Stimulated activated CD4-positive, alpha-beta T cell treated with anti-CD3 and anti-CD28 coated beads, Interleukin-4, amount 100 ng/mL, for 1 hour (primary cell): Measurements from ENCODE around the gene INHBC.
"Not testable (repeated sequence)": the region's sequence is repeated elsewhere in the genome, so short reads cannot be mapped to it uniquely, and the experiment has no call there.

ENCODE experiments used
- DNase-seq: peaks from one replicate; pipeline ENCODE4 v3.0.0-alpha.2; 2020

Gene INHBC

GRCh38 chr12:57487597-57488401 lies 53.2 kb downstream of the INHBC start, which contains the start of gene MARS1:
TSS of gene MARS1 (plus strand) at chr12:57488068. CDS start at chr12:57488091, 23 bp downstream.
- DNase-seq = peak; percentile 91

GRCh38 chr12:57488402-57489156 lies 54.0 kb downstream of the INHBC start:
- DNase-seq = no peak

GRCh38 chr12:57489157-57489641 lies 54.6 kb downstream of the INHBC start:
- DNase-seq = no peak

GRCh38 chr12:57490126-57490525 lies 55.5 kb downstream of the INHBC start:
- DNase-seq = no peak

DNA sequence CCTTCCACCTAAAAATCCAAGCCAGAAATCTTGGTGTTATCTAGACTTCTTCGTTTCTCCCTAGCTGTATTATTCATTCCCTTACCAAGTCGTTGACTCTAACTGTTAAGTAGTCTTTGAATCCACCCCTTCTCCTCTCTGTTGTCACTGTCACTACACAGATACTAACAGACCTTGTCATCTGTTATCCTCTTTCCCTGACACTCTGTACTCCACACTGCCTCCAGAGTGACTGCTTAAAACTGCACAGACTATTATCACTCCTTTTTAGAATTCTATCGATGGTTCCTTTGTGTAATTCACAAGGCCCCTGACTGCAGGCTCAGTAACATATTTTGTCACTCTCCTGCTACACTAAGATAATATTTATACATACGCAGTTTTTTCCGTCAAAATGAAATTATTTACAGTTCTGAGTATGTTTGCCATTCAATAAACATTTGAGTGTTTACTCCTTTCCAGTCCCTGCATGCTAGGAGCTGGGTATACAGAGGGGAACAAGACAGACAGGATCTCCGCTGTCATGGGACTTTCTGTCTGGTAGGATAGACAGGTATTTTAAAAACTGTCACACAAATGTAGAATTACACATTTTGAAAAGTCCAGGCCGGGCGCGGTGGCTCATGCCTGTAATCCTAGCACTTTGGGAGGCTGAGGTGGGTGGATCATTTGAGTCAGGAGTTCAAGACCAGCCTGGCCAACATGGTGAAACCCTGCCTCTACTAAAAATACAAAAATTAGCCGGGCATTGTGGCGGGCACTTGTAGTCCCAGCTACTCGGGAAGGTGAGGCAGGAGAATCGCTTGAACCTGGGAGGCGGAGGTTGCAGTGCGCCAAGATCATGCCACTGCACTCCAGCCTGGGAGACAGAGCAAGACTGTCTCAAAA lies 57.1 kb downstream of the INHBC start:
- DNase-seq = no peak

DNA sequence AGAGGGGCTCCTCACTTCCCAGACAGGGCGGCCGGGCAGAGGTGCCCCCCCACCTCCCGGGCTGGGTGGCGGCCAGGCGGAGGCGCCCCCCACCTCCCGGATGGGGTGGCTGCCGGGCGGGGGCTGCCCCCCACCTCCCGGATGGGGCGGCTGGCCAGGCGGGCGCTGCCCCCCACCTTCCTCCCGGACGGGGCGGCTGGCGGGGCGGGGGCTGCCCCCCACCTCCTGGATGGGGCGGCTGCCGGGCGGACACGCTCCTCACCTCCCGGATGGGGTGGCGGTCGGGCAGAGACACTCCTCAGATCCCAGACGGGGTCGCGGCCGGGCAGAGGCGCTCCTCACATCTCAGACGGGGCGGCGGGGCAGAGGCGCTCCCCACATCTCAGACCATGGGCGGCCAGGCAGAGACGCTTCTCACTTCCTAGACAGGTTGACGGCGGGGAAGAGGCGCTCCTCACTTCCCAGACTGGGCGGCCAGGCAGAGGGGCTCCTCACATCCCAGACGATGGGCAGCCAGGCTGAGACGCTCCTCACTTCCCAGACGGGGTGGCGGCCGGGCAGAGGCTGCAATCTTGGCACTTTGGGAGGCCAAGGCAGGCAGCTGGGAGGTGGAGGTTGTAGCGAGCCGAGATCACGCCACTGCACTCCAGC lies 60.6 kb downstream of the INHBC start:
- not testable (repeated sequence) for DNase-seq

GRCh38 chr12:57496822-57497221 lies 62.2 kb downstream of the INHBC start:
- DNase-seq = no peak

- DNase-seq = no peak
These were observed 62.9 kb downstream of the INHBC start for GRCh38 chr12:57497223-57498131.

GRCh38 chr12:57498132-57498502 lies 63.5 kb downstream of the INHBC start:
- DNase-seq = no peak

DNA sequence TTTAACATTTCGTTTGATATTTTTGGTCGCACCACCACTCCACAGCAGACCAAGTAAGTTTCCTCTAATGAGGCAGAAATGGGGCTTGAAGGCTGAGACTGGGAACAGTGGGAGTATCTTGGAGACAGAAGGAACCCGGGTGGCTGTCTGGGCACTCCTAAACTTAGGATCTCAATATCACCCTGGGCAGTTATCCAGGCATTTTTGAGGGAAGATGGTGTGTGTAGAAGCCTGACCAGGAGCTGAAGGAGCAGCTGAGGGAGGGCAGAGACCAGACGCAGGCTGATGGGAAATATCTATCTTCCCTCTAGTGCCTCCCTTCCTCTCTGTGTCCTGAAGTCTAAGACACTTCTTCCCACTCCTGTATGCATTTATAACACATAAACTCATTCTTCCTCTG lies 64.0 kb downstream of the INHBC start:
- no peak for DNase-seq

DNA sequence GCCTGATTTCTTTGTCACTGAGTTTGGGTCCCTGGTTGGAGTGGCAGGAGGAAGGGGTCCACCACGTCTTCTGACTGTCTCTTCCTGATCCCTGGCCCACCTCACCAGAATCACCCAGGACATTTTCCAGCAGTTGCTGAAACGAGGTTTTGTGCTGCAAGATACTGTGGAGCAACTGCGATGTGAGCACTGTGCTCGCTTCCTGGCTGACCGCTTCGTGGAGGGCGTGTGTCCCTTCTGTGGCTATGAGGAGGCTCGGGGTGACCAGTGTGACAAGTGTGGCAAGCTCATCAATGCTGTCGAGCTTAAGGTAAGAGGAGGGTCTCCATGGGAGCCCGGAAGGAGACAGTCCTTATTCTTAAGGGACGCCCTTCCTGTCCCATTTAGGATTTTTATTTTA lies 65.6 kb downstream of the INHBC start:
- no peak for DNase-seq
